K562 (cell line): Measurements from ENCODE around the gene KCNK7. TPM values are rescaled to one million over a fixed set of nuclear protein-coding genes. Genes with fewer than 3 reads are reported as not detected.
A peak's percentile ranks its signal among the peaks of the same experiment; 100 is the strongest.

Experiments
- CTBP1 ChIP-seq: fragments of 450-650 bp; IDR thresholded peaks from 2 replicates; pipeline ENCODE4 v1.6.1; 2016; ENCODE audit warnings: borderline replicate concordance
- IRF2 ChIP-seq: sonication (generic); formaldehyde crosslinking; IDR thresholded peaks from 2 replicates; pipeline ENCODE4 v1.8.1; 2022; ENCODE audit warnings: mild to moderate bottlenecking, missing genetic modification reagents
- LARP7 ChIP-seq: fragments of 450-650 bp; IDR thresholded peaks from 2 replicates; pipeline ENCODE4 v1.6.1; 2016
- MBD2 ChIP-seq: sonication (generic); IDR thresholded peaks from 2 replicates; pipeline ENCODE4 v1.6.1; 2016; ENCODE audit warnings: low read depth, borderline replicate concordance
- NR2C1 ChIP-seq, 2 experiments: fragments of 450-650 bp; IDR thresholded peaks; 2 replicates each; pipeline ENCODE4 v1.6.1; 2017; ENCODE audit warnings: mild to moderate bottlenecking in 2 of 2, antibody characterized with exemption in 1 of 2, inconsistent platforms in 1 of 2, missing compliant biosample characterization in 1 of 2, missing genetic modification characterization in 1 of 2
- SLC30A9 ChIP-seq: fragments of 250-450 bp; sonication (Bioruptor Pico); IDR thresholded peaks from 2 replicates; pipeline ENCODE4 v1.8.0; 2022; ENCODE audit warnings: mild to moderate bottlenecking, moderate library complexity
- SREBF2 ChIP-seq: sonication (generic); formaldehyde crosslinking; IDR thresholded peaks from 2 replicates; pipeline ENCODE4 v1.4.0; 2020; ENCODE audit warnings: mild to moderate bottlenecking, missing genetic modification reagents
- TBL1XR1 ChIP-seq, 2 experiments: IDR thresholded peaks; 2 replicates each; pipeline ENCODE4 v1.6.1; 2012; ENCODE audit warnings: improper control_type of control experiment in 2 of 2, low read length in 2 of 2, mild to moderate bottlenecking in 1 of 2
- ZKSCAN1 ChIP-seq: fragments of 150-350 bp; IDR thresholded peaks from 2 replicates; pipeline ENCODE4 v1.6.1; 2016; ENCODE audit warnings: low read depth, low read length
- ZNF140 ChIP-seq: fragments of 250-450 bp; sonication (Bioruptor Pico); IDR thresholded peaks from 2 replicates; pipeline ENCODE4 v1.8.0; 2021; ENCODE audit warnings: moderate library complexity, mild to moderate bottlenecking, inconsistent platforms
- polyA plus RNA-seq, 8 experiments: library from polyadenylated mRNA; depleted of rRNA in 4 of 8; stranded (reverse) in 5 of 8; unstranded in 3 of 8; fragments of >200 nt; fragmentation: Nextera tagmentation in 2 of 8; fragmentation: Illumina TruSeq in 1 of 8; extraction: Ambion mirVana in 2 of 8; extraction: Trizol in 1 of 8; gene quantifications; 2 replicates each; pipeline versions ENCODE4 v1.2.1 to v1.2.3, GENCODE V29; 2011 to 2014; ENCODE audit warnings: inconsistent platforms in 1 of 8, missing spikeins in 1 of 8
- total RNA-seq, 7 experiments: library from RNA; depleted of rRNA in 6 of 7; stranded (reverse); fragments of >200 nt in 6 of 7; fragmentation: Illumina TruSeq in 2 of 7; extraction: Trizol in 2 of 7; gene quantifications; 2 replicates each; pipeline versions ENCODE4 v1.2.1 to v1.2.3, GENCODE V29; 2011 to 2021; ENCODE audit warnings: low replicate concordance in 1 of 7
- TF ChIP-seq, protein P1 (sequence below): IDR thresholded peaks from 2 replicates; pipeline ENCODE4 v1.6.1; 2016; ENCODE audit warnings: missing genetic modification characterization, missing compliant biosample characterization
- TF ChIP-seq, protein P2 (sequence below): sonication (generic); formaldehyde crosslinking; IDR thresholded peaks from 2 replicates; pipeline ENCODE4 v1.8.1; 2023; ENCODE audit warnings: missing genetic modification reagents, mild to moderate bottlenecking, borderline replicate concordance
- TF ChIP-seq, protein P3 (sequence below): fragments of 450-650 bp; conservative IDR thresholded peaks from 2 replicates; pipeline ENCODE4 v1.6.1; 2016; ENCODE audit warnings: missing genetic modification characterization, low read depth, mild to moderate bottlenecking, control low read depth, missing compliant biosample characterization
- TF ChIP-seq, protein P4 (sequence below): fragments of 450-650 bp; IDR thresholded peaks from 2 replicates; pipeline ENCODE4 v1.6.1; 2017; ENCODE audit warnings: antibody characterized with exemption, mild to moderate bottlenecking

Gene KCNK7
- total and polyA plus RNA-seq, 9 of the 15 experiments (the other 6 are each of a cell fraction or from before 2014, with no cell fraction given): 0.07 to 0.40 TPM; not detected in 7

DNA sequence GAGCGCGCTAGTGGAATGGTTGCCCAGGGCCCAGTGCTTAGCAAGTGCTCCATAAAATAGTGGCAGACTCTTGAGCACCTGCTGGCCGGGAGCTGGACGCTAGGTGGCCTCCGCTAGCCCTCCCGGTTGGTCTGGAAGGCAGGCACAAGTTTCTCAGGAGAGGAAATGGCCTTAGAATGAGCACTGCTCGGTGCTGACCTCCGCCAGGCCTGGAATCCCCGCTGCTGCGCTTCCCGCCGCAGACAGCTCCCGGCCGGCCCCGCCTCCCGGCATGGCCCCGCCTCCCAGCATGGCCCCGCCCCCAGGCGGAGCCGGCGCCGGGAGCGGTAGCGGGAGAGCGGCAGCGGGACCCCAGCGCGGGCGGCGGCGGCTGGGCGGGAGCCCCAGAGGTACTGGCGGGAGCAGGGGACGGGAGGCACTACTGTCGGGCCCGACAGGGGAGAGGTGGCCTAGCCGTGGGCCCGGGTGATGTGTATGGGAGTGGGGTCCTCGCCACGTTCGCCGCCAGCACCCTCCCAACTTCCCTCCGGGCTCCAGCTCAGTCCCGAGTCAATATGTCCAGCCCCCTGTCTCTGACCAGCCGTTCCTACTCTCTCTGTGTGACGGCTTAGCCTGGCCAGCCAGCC is 42.3 kb upstream of the KCNK7 start, which contains the start of gene SIPA1 (continued):
- TF ChIP-seq, protein P1, sequence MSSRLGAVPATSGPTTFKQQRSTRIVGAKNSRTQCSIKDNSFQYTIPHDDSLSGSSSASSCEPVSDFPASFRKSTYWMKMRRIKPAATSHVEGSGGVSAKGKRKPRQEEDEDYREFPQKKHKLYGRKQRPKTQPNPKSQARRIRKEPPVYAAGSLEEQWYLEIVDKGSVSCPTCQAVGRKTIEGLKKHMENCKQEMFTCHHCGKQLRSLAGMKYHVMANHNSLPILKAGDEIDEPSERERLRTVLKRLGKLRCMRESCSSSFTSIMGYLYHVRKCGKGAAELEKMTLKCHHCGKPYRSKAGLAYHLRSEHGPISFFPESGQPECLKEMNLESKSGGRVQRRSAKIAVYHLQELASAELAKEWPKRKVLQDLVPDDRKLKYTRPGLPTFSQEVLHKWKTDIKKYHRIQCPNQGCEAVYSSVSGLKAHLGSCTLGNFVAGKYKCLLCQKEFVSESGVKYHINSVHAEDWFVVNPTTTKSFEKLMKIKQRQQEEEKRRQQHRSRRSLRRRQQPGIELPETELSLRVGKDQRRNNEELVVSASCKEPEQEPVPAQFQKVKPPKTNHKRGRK (tag): no peak
- TF ChIP-seq, protein P2, sequence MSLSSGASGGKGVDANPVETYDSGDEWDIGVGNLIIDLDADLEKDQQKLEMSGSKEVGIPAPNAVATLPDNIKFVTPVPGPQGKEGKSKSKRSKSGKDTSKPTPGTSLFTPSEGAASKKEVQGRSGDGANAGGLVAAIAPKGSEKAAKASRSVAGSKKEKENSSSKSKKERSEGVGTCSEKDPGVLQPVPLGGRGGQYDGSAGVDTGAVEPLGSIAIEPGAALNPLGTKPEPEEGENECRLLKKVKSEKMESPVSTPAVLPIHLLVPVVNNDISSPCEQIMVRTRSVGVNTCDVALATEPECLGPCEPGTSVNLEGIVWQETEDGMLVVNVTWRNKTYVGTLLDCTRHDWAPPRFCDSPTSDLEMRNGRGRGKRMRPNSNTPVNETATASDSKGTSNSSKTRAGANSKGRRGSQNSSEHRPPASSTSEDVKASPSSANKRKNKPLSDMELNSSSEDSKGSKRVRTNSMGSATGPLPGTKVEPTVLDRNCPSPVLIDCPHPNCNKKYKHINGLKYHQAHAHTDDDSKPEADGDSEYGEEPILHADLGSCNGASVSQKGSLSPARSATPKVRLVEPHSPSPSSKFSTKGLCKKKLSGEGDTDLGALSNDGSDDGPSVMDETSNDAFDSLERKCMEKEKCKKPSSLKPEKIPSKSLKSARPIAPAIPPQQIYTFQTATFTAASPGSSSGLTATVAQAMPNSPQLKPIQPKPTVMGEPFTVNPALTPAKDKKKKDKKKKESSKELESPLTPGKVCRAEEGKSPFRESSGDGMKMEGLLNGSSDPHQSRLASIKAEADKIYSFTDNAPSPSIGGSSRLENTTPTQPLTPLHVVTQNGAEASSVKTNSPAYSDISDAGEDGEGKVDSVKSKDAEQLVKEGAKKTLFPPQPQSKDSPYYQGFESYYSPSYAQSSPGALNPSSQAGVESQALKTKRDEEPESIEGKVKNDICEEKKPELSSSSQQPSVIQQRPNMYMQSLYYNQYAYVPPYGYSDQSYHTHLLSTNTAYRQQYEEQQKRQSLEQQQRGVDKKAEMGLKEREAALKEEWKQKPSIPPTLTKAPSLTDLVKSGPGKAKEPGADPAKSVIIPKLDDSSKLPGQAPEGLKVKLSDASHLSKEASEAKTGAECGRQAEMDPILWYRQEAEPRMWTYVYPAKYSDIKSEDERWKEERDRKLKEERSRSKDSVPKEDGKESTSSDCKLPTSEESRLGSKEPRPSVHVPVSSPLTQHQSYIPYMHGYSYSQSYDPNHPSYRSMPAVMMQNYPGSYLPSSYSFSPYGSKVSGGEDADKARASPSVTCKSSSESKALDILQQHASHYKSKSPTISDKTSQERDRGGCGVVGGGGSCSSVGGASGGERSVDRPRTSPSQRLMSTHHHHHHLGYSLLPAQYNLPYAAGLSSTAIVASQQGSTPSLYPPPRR: no peak
- TF ChIP-seq NR2C1 (IDR thresholded peaks at IDR 0.05) (no peak), NR2C1 (tag; IDR thresholded peaks at IDR 0.05) (no peak), SLC30A9 (CRISPR knock-in tag) (no peak), TBL1XR1 (IDR thresholded peaks at IDR 0.05; ENCODE audit: low read length in 2 of 2) (no peak), MBD2 (0 out of 2 replicates have a peak, but pooled peaks have one; percentile 12), ZKSCAN1 (no peak), SREBF2 (no peak), LARP7 (no peak), ZNF140 (CRISPR knock-in tag) (no peak), IRF2 (no peak), CTBP1 (peak; percentile 61)
- TF ChIP-seq, protein P3, sequence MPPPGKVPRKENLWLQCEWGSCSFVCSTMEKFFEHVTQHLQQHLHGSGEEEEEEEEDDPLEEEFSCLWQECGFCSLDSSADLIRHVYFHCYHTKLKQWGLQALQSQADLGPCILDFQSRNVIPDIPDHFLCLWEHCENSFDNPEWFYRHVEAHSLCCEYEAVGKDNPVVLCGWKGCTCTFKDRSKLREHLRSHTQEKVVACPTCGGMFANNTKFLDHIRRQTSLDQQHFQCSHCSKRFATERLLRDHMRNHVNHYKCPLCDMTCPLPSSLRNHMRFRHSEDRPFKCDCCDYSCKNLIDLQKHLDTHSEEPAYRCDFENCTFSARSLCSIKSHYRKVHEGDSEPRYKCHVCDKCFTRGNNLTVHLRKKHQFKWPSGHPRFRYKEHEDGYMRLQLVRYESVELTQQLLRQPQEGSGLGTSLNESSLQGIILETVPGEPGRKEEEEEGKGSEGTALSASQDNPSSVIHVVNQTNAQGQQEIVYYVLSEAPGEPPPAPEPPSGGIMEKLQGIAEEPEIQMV (tag): no peak
- TF ChIP-seq, protein P4, sequence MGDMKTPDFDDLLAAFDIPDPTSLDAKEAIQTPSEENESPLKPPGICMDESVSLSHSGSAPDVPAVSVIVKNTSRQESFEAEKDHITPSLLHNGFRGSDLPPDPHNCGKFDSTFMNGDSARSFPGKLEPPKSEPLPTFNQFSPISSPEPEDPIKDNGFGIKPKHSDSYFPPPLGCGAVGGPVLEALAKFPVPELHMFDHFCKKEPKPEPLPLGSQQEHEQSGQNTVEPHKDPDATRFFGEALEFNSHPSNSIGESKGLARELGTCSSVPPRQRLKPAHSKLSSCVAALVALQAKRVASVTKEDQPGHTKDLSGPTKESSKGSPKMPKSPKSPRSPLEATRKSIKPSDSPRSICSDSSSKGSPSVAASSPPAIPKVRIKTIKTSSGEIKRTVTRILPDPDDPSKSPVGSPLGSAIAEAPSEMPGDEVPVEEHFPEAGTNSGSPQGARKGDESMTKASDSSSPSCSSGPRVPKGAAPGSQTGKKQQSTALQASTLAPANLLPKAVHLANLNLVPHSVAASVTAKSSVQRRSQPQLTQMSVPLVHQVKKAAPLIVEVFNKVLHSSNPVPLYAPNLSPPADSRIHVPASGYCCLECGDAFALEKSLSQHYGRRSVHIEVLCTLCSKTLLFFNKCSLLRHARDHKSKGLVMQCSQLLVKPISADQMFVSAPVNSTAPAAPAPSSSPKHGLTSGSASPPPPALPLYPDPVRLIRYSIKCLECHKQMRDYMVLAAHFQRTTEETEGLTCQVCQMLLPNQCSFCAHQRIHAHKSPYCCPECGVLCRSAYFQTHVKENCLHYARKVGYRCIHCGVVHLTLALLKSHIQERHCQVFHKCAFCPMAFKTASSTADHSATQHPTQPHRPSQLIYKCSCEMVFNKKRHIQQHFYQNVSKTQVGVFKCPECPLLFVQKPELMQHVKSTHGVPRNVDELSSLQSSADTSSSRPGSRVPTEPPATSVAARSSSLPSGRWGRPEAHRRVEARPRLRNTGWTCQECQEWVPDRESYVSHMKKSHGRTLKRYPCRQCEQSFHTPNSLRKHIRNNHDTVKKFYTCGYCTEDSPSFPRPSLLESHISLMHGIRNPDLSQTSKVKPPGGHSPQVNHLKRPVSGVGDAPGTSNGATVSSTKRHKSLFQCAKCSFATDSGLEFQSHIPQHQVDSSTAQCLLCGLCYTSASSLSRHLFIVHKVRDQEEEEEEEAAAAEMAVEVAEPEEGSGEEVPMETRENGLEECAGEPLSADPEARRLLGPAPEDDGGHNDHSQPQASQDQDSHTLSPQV: 0 out of 2 replicates have a peak, but pooled peaks have one; percentile 53
